Activated naive CD4-positive, alpha-beta T cell treated with anti-CD3 and anti-CD28 coated beads for 36 hours (primary cell): ENCODE measurements around the gene P4HB. TPM values are rescaled to one million over a fixed set of nuclear protein-coding genes. Genes with fewer than 3 reads are reported as not detected.

Experiments used
- CTCF ChIA-PET: fragments of 350-600 bp; sonication (Branson Sonifier 250); formaldehyde crosslinking; loops from one replicate; lab custom pipeline; 2021; ENCODE audit warnings: antibody characterized with exemption; lab: Charles Lee
- DNase-seq: peaks from one replicate; pipeline ENCODE4 v3.0.0-alpha.2; 2020
- H3K27ac Mint-ChIP-seq: one replicate; pipeline ENCODE4 v1.8.0; 2021; ENCODE audit warnings: mild to moderate bottlenecking, mixed read lengths
- H3K27me3 Mint-ChIP-seq: one replicate; pipeline ENCODE4 v1.8.0; 2021; ENCODE audit warnings: low read depth, mixed read lengths
- H3K36me3 Mint-ChIP-seq: one replicate; pipeline ENCODE4 v1.8.0; 2021; ENCODE audit warnings: low read depth, mixed read lengths
- H3K4me1 Mint-ChIP-seq: one replicate; pipeline ENCODE4 v1.8.0; 2021; ENCODE audit warnings: low read depth, mixed read lengths
- H3K4me3 Mint-ChIP-seq: one replicate; pipeline ENCODE4 v1.8.0; 2021; ENCODE audit warnings: mild to moderate bottlenecking, moderate library complexity, mixed read lengths
- H3K9me3 Mint-ChIP-seq: one replicate; pipeline ENCODE4 v1.8.0; 2021; ENCODE audit warnings: mixed read lengths
- intact Hi-C: fragments of 100-400 bp; cut with micrococcal nuclease; formaldehyde crosslinking; loops from one replicate; pipeline ENCODE4 v1.15.1; 2023
- total RNA-seq, 2 experiments: library from RNA; stranded (reverse); gene quantifications; one replicate each; pipeline ENCODE4 v1.2.3, GENCODE V29; 2021

P4HB gene
- total RNA-seq, 2 experiments from 2014 or later: 273 to 276 TPM

DNA sequence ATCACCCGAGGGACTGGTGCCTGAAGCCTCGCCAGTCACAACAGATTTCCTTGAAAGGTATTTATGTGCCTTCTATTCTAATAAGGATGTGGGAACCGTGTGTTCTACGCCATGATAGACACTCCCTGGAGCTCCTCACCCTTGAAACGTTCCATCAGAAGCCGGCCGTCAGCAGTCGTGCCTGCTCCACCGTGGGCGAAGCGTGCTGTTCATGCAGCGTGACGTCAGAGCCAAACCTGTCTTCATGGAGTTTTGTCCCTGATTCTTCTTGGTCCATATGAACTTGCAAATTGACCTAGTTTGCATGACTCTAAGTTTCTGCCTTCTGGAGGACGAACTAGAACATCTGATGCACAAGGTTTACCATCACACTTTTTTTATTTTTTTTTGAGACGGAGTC, 21.0 kb downstream of the P4HB start:
- H3K4me1 Mint-ChIP-seq: no peaks in the 10 kb centered on the region
- CTCF ChIA-PET: interaction anchor here (0.7 kb wide), 1 partner anchor 489 kb away, joined by 6 read pairs; no protein-coding TSS in a partner anchor
- no peaks in the 10 kb centered on the region for H3K27me3 Mint-ChIP-seq
- no peak overlapping the region for H3K27ac Mint-ChIP-seq
- intact Hi-C loops: no loop called here
- H3K36me3 Mint-ChIP-seq: no peaks in the 10 kb centered on the region
- no peak overlapping the region for H3K4me3 Mint-ChIP-seq
- DNase-seq: no peak
- no peaks in the 10 kb centered on the region for H3K9me3 Mint-ChIP-seq

DNA sequence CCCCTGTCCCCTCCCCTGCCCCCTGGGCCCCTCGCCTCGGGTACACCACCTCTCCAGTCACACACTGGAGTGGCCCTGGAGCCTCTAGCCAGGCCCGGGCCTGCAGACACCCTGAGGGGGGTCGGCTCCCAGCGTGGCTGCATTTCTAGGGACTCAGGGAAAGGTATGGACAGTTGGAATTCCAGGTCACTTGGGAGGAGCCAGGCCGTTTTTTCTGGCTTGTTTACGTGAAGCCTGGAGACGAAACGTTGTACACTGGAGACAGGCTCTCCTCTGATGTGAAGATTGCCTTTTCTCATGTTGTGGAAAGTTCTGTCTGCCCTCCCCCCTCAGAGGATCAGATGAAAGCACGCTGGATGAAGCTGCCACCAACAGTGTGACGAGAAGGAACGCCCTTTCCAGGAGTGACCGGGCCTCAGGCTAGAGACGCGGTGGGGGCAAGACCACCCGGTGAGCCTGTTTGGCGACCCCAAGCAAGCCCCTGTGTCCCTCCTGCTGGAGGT, 21.5 kb downstream of the P4HB start:
- Mint-ChIP-seq H3K9me3 (no peaks in the 10 kb centered on the region), H3K4me1 (no peaks in the 10 kb centered on the region), H3K4me3 (no peak overlapping the region), H3K36me3 (no peaks in the 10 kb centered on the region), H3K27me3 (no peaks in the 10 kb centered on the region), H3K27ac (no peak overlapping the region)
- CTCF ChIA-PET: interaction anchor here (0.6 to 0.7 kb wide), 2 partner anchors 75 to 489 kb away, joined by 3 to 6 read pairs; no protein-coding TSS in a partner anchor
- intact Hi-C loops: no loop called here
- DNase-seq: no peak

DNA sequence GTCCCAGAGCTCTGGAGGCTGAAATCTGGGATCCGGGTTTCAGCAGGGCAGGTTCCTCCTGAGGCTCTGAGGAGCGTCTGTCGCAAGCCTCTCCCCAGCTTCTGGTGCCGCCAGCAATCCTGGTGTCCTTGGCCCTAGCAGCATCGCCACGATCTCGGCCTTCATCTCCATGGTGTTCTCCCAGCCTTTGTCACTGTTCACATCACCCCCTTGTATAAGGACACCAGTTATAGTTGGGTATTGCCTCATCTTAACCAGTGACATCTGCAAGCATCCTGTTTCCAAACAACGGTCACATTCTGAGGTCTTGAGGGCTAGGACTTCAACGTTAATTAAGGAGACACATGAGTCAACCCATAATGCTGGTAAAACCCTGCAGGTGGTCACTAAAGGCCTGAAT, 22.7 kb downstream of the P4HB start:
- no peak for DNase-seq
- no peaks in the 10 kb centered on the region for H3K27me3 Mint-ChIP-seq
- no peak overlapping the region for H3K4me3 Mint-ChIP-seq
- peaks cover 2% of the 10 kb centered on the region for H3K36me3 Mint-ChIP-seq
- no peaks in the 10 kb centered on the region for H3K4me1 Mint-ChIP-seq
- H3K9me3 Mint-ChIP-seq: no peaks in the 10 kb centered on the region
- H3K27ac Mint-ChIP-seq: no peak overlapping the region
- CTCF ChIA-PET: interaction anchor here (0.6 kb wide), 1 partner anchor 119 kb away, joined by 3 read pairs; no protein-coding TSS in a partner anchor
- intact Hi-C loops: no loop called here

DNA sequence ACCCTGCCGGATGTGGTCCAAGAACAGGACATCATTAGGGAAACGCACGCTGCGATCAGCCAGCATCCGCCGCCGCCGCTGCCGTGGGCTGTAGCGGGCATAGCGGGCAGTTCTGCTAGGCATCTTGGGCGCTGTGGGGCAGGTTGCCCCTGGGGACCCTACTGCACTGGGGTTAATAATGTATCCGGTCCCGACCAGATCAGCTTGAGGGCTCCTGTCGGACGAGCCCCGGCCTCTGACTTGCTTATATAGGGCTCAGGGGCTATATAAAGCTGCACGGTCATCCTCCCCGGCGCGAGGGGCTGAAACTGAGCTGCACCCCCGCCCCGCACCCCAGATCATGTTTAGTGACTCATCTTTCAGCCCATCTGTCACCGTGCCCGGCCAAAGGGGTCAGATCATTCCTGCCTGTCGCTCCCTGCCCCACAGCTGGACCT, 25.5 kb downstream of the P4HB start, which contains the start of gene PPP1R27:
TSS of gene PPP1R27 (minus strand) at position 220 of the 437 bp plus-strand sequence. CDS start at position 123, 97 bp downstream.
- Mint-ChIP-seq H3K36me3 (peaks cover 4% of the 10 kb centered on the region), H3K4me3 (peak within 1 kb of the TSS; percentile 82), H3K9me3 (no peaks in the 10 kb centered on the region), H3K4me1 (peaks cover 14% of the 10 kb centered on the region), H3K27ac (peak within 1 kb of the TSS; percentile 78), H3K27me3 (no peaks in the 10 kb centered on the region)
- no peak for DNase-seq
- intact Hi-C loops: no loop called here
- CTCF ChIA-PET: no interaction called here

DNA sequence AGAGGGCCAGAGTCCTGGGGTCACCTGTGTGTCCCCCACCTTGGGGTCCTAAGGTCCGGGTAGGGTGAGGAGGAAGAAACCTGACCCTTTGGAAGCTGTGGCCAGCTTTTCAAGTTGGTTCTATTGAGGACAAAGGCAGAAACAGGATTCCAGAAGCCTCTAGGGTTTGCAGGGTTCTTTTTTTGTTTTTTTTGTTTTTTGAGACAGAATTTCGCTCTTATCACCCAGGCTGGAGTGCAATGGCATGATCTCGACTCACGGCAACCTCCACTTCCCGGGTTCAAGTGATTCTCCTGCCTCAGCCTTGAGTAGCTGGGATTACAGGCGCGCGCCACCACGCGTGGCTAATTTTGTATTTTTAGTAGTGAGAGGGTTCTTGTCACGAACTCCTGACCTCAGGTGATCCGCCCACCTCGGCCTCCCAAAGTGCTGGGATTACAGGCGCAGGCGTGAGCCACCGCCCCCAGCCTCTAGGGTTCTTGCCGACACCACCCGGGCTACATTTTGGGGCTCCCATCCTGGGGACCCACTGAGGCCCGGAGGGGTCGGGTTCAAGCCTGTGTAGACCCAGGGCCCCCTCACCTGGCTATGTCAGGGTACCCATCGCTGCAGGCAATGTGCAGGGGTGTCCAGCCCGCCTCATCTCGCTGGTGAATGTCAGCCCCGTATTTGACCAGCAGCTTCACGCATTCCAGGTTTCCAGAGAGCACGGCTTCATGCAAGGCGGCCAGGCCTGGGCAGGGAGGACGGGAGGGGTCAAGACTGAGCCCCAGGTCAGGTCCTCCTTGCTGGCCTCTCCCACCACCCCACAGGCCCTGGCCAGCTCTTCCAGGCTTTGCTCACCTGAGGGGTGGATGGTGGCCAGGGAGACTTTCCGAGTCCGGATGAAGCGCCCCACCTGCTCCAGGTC, 26.2 kb downstream of the P4HB start:
- DNase-seq: no peak
- H3K9me3 Mint-ChIP-seq: no peaks in the 10 kb centered on the region
- H3K27me3 Mint-ChIP-seq: no peaks in the 10 kb centered on the region
- peak overlapping the region; percentile 82 for H3K4me3 Mint-ChIP-seq
- H3K27ac Mint-ChIP-seq: peak overlapping the region; percentile 78
- peaks cover 14% of the 10 kb centered on the region for H3K4me1 Mint-ChIP-seq
- CTCF ChIA-PET: interaction anchor here (0.7 kb wide), 1 partner anchor 98 kb away, joined by 3 read pairs; no protein-coding TSS in a partner anchor
- intact Hi-C loops: loop anchor here (2.0 kb wide), 2 partner anchors 57 to 151 kb away; partner anchors contain the start of genes ALYREF, ANAPC11 and ARL16
- H3K36me3 Mint-ChIP-seq: peaks cover 4% of the 10 kb centered on the region

DNA sequence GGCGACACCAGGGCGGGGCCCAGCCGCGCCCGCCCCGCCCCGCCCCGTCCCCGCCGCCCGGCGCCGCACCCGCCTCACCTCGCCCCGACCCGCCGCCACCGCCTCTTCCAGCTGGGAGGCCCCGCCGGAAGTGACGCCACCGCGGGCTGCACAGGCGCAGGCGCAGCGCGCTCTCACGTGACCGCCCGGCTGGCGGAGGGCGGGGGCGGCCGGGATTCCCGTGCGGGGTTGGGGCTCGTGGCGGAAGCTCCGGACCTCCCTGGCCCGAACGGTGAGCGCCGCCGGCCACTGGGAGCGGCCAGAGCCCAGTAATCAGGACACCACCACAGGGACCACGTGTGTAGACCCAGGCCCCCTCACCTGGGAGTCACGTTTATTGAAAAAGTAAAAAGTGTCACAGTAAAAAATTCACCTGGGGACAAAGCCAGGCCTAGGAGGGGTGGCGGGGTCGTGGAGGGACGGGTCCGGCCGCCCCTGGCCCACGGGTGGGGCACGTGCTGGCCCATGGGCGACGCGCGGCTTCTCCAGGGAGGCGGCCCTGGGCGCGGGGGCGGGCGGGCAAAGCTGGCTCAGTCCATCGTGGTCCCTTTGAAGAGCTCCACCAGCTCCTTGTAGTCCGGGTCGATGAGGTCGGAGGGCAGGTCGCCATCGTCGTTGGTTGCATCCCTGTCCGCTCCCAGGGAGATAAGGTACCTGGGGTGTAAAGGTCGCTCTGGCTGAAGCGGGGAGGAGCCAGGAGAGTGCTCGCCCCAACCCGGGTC, 27.0 kb downstream of the P4HB start, which contains the start of gene MCRIP1:
TSS of gene MCRIP1 (minus strand) at position 132 of the 761 bp plus-strand sequence. CDS start 8,785 bp downstream, outside the sequence.
- Mint-ChIP-seq H3K4me3 (peak within 1 kb of the TSS; percentile 95), H3K27me3 (no peaks in the 10 kb centered on the region), H3K4me1 (peaks cover 16% of the 10 kb centered on the region), H3K9me3 (no peaks in the 10 kb centered on the region), H3K27ac (peak within 1 kb of the TSS; percentile 88), H3K36me3 (peaks cover 4% of the 10 kb centered on the region)
- peak; percentile 95 for DNase-seq
- CTCF ChIA-PET: no interaction called here
- intact Hi-C loops: loop anchor here (2.0 kb wide), 2 partner anchors 57 to 151 kb away; partner anchors contain the start of genes ALYREF, ANAPC11 and ARL16

DNA sequence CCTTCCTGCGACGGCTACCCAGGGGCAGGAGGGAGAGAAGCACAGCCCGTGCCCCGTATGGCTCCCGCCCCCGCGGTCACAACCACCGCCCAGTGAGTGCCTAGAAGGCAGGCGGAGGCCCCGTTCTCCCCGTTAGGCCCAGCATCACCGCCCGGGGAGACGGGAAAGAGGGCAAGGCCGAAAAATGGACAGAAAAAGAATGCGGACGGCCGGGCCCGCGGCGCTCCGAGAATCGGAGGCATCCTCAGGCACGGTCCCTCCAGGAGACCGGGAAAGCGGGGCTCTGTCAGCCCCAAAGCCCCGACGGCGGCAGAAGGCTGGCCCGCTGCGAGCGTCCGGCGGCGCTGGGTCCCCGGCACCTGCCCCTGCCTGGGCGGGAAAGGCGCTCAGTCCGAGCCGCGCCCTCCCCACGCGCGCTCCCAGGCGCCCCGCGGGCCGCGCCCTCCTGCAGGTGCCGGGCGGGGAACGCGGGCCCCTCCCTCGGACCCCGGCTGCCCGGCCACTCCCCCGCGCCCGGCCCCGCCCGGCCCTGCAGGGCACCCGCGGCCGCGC, 27.7 kb downstream of the P4HB start:
- DNase-seq: peak; percentile 51
- Mint-ChIP-seq H3K27ac (peak overlapping the region; percentile 88), H3K4me1 (peaks cover 16% of the 10 kb centered on the region), H3K4me3 (peak overlapping the region; percentile 95), H3K36me3 (peaks cover 4% of the 10 kb centered on the region), H3K27me3 (no peaks in the 10 kb centered on the region), H3K9me3 (no peaks in the 10 kb centered on the region)
- intact Hi-C loops: loop anchor here (1.0 to 2.0 kb wide), 3 partner anchors 28 to 150 kb away; partner anchors contain the start of genes ALYREF, ANAPC11, ARL16 and P4HB
- CTCF ChIA-PET: interaction anchor here (1.0 kb wide), 1 partner anchor 11 kb away, joined by 3 read pairs; no protein-coding TSS in a partner anchor

DNA sequence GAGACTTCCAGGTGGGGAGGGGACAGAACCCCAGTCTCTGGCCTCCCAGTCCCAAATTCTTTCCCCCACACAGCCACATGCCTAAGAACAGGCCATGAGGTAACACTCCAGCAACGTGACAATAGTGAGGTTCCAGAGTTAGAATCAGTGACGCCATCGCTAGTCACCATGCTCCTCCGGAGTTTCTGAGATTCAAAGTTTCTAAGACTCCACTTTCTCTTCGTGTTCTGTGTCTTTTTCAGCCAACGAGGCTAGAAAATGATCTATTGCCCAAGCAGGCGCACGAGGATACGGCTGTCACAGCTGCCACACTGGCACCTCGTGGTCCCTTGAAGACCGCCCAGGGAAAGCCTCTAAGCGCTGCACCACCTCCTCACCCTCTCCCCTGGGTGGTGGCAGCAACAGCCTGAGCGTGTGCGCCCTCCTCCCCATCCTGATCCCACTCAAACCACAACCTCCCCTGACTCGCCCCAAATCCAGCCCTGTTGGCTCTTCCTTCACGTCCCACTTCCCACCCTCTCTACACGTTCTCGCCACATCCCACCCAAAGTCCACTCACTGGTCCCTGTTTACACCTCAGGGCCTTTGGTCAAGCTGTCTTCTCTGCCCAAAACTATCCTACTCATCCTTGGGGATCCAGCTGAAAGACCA, 28.3 kb downstream of the P4HB start:
- no peaks in the 10 kb centered on the region for H3K27me3 Mint-ChIP-seq
- CTCF ChIA-PET: interaction anchor here (1.0 kb wide), 1 partner anchor 10 kb away, joined by 3 read pairs; no protein-coding TSS in a partner anchor
- H3K27ac Mint-ChIP-seq: peak overlapping the region; percentile 88
- peaks cover 4% of the 10 kb centered on the region for H3K36me3 Mint-ChIP-seq
- no peaks in the 10 kb centered on the region for H3K9me3 Mint-ChIP-seq
- intact Hi-C loops: loop anchor here (1.0 to 2.0 kb wide), 3 partner anchors 28 to 149 kb away; partner anchors contain the start of genes ALYREF, ANAPC11, ARL16 and P4HB
- H3K4me1 Mint-ChIP-seq: peaks cover 16% of the 10 kb centered on the region
- peak overlapping the region; percentile 95 for H3K4me3 Mint-ChIP-seq
- peak; percentile 66 for DNase-seq

DNA sequence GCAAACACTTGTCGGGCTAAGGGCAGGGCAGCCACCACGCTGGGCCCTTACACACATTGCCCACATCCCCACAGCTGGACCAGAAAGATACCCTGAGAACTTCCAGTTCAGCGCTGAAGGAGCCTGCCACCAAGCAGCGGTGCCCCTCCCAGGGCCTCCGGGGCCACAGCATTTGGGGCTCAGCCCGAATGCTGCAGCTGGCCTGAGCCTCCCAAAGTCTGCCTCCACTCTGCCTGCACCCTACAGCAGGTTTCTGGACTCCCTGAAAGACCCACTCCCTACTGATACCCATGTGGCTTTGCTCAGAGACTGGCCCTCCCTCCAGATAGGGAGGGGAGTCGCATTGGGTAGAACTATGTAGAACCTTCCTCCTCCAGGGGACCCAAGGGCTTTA, 28.8 kb downstream of the P4HB start:
- intact Hi-C loops: no loop called here

DNA sequence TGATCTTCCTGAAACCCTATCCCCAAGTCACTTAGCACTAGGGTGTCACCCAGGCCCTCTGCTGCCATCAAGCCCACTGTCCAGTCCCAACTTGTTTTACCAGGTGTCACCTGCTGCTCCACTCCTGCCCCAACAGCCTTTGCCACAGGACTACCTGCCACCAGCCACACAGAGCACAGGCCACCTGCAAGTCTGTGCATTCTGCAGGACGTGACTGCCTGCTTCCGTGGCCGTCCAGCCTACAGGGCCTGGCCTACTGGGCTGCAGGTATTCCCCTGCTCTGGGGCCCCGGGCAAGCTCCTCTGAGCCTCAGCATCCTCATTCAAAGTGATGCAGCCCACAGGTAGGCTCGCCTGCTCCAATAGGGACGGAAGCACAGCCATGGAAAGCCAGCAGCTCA, 30.5 kb downstream of the P4HB start:
- CTCF ChIA-PET: no interaction called here
- Mint-ChIP-seq H3K36me3 (peaks cover 4% of the 10 kb centered on the region), H3K4me1 (peaks cover 20% of the 10 kb centered on the region), H3K4me3 (no peak overlapping the region), H3K9me3 (no peaks in the 10 kb centered on the region), H3K27ac (no peak overlapping the region), H3K27me3 (no peaks in the 10 kb centered on the region)
- intact Hi-C loops: no loop called here
- DNase-seq: no peak

More for the DNA sequence above, 28.8 kb downstream of the P4HB start:
- peak overlapping the region; percentile 95 for H3K4me3 Mint-ChIP-seq
- no peaks in the 10 kb centered on the region for H3K9me3 Mint-ChIP-seq
- H3K27ac Mint-ChIP-seq: peak overlapping the region; percentile 88
- DNase-seq: no peak
- peaks cover 16% of the 10 kb centered on the region for H3K4me1 Mint-ChIP-seq
- peaks cover 4% of the 10 kb centered on the region for H3K36me3 Mint-ChIP-seq
- CTCF ChIA-PET: no interaction called here
- H3K27me3 Mint-ChIP-seq: no peaks in the 10 kb centered on the region

DNA sequence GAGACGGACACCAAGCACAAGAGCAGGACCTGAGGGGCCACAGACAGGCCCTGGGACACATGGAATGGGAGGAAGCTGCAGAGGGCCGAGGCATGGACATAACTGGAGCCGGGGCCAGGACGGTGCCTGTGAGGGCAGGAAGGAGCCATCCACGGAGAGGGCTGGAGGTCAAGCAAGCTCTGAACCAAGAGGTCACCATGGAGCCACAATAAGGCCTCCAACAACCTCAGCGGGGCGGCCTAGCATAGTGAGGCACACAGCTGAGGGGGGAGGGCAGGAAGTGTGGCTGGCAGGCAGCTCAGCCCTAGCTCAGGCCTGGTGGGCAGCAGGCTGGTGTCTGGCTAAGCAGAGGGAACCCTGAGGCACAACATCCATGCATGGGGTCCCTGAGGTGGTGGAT, 31.7 kb downstream of the P4HB start:
- Mint-ChIP-seq H3K4me1 (peaks cover 20% of the 10 kb centered on the region), H3K27me3 (no peaks in the 10 kb centered on the region), H3K36me3 (peaks cover 3% of the 10 kb centered on the region), H3K27ac (no peak overlapping the region), H3K9me3 (no peaks in the 10 kb centered on the region), H3K4me3 (no peak overlapping the region)
- CTCF ChIA-PET: no interaction called here
- intact Hi-C loops: no loop called here
- no peak for DNase-seq
